Right atrium auricular region (tissue), 2 donors: ENCODE data around the gene GABPA. TPM values are rescaled to one million over a fixed set of nuclear protein-coding genes. Genes with fewer than 3 reads are reported as not detected.

Experiments
- DNase-seq: peaks from one replicate; pipeline ENCODE4 v3.0.0-alpha.2; 2019; ENCODE audit warnings: low spot score
- H3K27ac ChIP-seq, 2 donors: fragments of 200-600 bp; sonication (generic); 1 replicate in 1 of 2; 2 replicates in 1 of 2; pipeline ENCODE4 v1.5.1; 2016 to 2019
- H3K27me3 ChIP-seq, 2 donors: fragments of 200-600 bp; sonication (generic); one replicate each; pipeline versions ENCODE4 v1.5.1 to v1.6.0; 2017 to 2019
- H3K36me3 ChIP-seq: fragments of 200-600 bp; sonication (generic); one replicate; pipeline ENCODE4 v1.5.1; 2016
- H3K4me1 ChIP-seq, 2 donors: fragments of 200-600 bp; sonication (generic); one replicate each; pipeline versions ENCODE4 v1.5.1 to v1.6.0; 2017 to 2019
- H3K4me3 ChIP-seq, 2 donors: fragments of 200-600 bp; sonication (generic); 1 replicate in 1 of 2; 2 replicates in 1 of 2; pipeline ENCODE4 v1.5.1; 2017 to 2019; ENCODE audit warnings: mild to moderate bottlenecking in 1 of 2, moderate library complexity in 1 of 2
- H3K9me3 ChIP-seq, 2 donors: fragments of 200-600 bp; sonication (generic); one replicate each; pipeline ENCODE4 v1.5.1; 2019
- CTCF ChIP-seq, 2 donors: fragments of 200-600 bp; sonication (generic); IDR thresholded peaks; one replicate each; pipeline ENCODE4 v1.5.1; 2019; ENCODE audit warnings: antibody characterized with exemption in 2 of 2
- total RNA-seq, 2 donors: library from RNA; depleted of rRNA; stranded (reverse); fragments of >200 nt; gene quantifications; one replicate each; pipeline ENCODE4 v1.1.0, GENCODE V29; 2016

GABPA gene
- total RNA-seq, 2 donors from 2014 or later: 13.9 to 18.1 TPM

- Histone ChIP-seq H3K27ac (no peak overlapping the region), H3K4me1 (no peaks in the 10 kb centered on the region), H3K27me3 (no peaks in the 10 kb centered on the region), H3K9me3 (no peaks in the 10 kb centered on the region), H3K36me3 (no peaks in the 10 kb centered on the region), H3K4me3 (no peak overlapping the region)
- no peak for DNase-seq
- no peak for TF ChIP-seq CTCF (IDR thresholded peaks at IDR 0.05)
These were observed 72.4 kb downstream of the GABPA start for GRCh38 chr21:25807191-25807590.

GRCh38 chr21:25809013-25809412, 74.2 kb downstream of the GABPA start:
- Histone ChIP-seq H3K4me3 (no peak overlapping the region), H3K27ac (no peak overlapping the region), H3K9me3 (no peaks in the 10 kb centered on the region), H3K27me3 (no peaks in the 10 kb centered on the region), H3K36me3 (no peaks in the 10 kb centered on the region), H3K4me1 (no peaks in the 10 kb centered on the region)
- DNase-seq: no peak
- TF ChIP-seq CTCF (IDR thresholded peaks at IDR 0.05): no peak

- Histone ChIP-seq H3K9me3 (no peaks in the 10 kb centered on the region), H3K27me3 (no peaks in the 10 kb centered on the region), H3K4me1 (no peaks in the 10 kb centered on the region), H3K27ac (no peak overlapping the region), H3K4me3 (no peak overlapping the region), H3K36me3 (no peaks in the 10 kb centered on the region)
- TF ChIP-seq CTCF (IDR thresholded peaks at IDR 0.05): no peak
- DNase-seq: no peak
These were observed 76.4 kb downstream of the GABPA start for GRCh38 chr21:25811186-25811585.

- H3K9me3 ChIP-seq: no peaks in the 10 kb centered on the region
- no peak for TF ChIP-seq CTCF (IDR thresholded peaks at IDR 0.05)
These were observed 79.1 kb downstream of the GABPA start for GRCh38 chr21:25813917-25814316.

GRCh38 chr21:25818121-25818520, 83.3 kb downstream of the GABPA start:
- H3K36me3 ChIP-seq: no peaks in the 10 kb centered on the region
- H3K27ac ChIP-seq: no peak overlapping the region
- no peaks in the 10 kb centered on the region for H3K4me1 ChIP-seq
- no peak for TF ChIP-seq CTCF (IDR thresholded peaks at IDR 0.05)
- DNase-seq: no peak
- no peaks in the 10 kb centered on the region for H3K27me3 ChIP-seq
- H3K4me3 ChIP-seq: no peak overlapping the region
- no peaks in the 10 kb centered on the region for H3K9me3 ChIP-seq

More at GRCh38 chr21:25813917-25814316, 79.1 kb downstream of the GABPA start:
- Histone ChIP-seq H3K27ac (no peak overlapping the region), H3K36me3 (no peaks in the 10 kb centered on the region), H3K4me1 (no peaks in the 10 kb centered on the region), H3K27me3 (no peaks in the 10 kb centered on the region), H3K4me3 (no peak overlapping the region)
- no peak for DNase-seq

- no peaks in the 10 kb centered on the region for H3K36me3 ChIP-seq
- H3K27ac ChIP-seq: no peak overlapping the region
- DNase-seq: no peak
- no peaks in the 10 kb centered on the region for H3K4me1 ChIP-seq
- no peaks in the 10 kb centered on the region for H3K9me3 ChIP-seq
- H3K4me3 ChIP-seq: no peak overlapping the region
- no peak for TF ChIP-seq CTCF (IDR thresholded peaks at IDR 0.05)
- H3K27me3 ChIP-seq: no peaks in the 10 kb centered on the region
These were observed 83.8 kb downstream of the GABPA start for GRCh38 chr21:25818551-25818950.
